Lower leg skin (tissue), 3 donors: ENCODE measurements around the gene GPR63.

Experiments
- POLR2A ChIP-seq, 2 donors: fragments of 450-650 bp; IDR thresholded peaks; one replicate each; pipeline ENCODE4 v1.6.1; 2016 to 2017; ENCODE audit warnings: antibody characterized with exemption in 2 of 2, mild to moderate bottlenecking in 1 of 2, moderate library complexity in 1 of 2
- TF ChIP-seq, protein P1 (sequence below), 3 donors: fragments of 450-650 bp; IDR thresholded peaks; one replicate each; pipeline ENCODE4 v1.5.1; 2016; ENCODE audit warnings: antibody characterized with exemption in 3 of 3, mild to moderate bottlenecking in 3 of 3, moderate library complexity in 2 of 3

DNA sequence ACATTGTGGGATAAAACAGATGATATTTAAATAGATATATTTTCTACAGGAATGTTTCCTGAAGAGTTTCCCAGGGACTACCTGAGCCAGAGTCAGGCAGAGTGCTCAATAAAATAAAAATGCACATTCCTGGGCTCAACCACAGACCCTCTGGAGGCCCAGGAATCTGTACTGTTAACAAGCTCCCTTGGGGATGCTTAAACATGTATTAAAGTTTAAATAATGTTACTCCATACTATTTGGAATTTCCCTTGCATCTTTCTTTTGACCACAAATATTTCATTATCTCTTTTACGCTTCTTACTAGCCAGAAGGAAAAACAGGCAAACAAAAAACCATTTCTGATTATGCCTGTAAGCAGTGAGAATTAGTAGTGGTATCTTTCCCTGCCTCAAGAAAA lies 42.3 kb downstream of the GPR63 start:
- TF ChIP-seq, protein P1, sequence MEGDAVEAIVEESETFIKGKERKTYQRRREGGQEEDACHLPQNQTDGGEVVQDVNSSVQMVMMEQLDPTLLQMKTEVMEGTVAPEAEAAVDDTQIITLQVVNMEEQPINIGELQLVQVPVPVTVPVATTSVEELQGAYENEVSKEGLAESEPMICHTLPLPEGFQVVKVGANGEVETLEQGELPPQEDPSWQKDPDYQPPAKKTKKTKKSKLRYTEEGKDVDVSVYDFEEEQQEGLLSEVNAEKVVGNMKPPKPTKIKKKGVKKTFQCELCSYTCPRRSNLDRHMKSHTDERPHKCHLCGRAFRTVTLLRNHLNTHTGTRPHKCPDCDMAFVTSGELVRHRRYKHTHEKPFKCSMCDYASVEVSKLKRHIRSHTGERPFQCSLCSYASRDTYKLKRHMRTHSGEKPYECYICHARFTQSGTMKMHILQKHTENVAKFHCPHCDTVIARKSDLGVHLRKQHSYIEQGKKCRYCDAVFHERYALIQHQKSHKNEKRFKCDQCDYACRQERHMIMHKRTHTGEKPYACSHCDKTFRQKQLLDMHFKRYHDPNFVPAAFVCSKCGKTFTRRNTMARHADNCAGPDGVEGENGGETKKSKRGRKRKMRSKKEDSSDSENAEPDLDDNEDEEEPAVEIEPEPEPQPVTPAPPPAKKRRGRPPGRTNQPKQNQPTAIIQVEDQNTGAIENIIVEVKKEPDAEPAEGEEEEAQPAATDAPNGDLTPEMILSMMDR (IDR thresholded peaks at IDR 0.05), result no peak
- TF ChIP-seq POLR2A (IDR thresholded peaks at IDR 0.05), result no peak
